ENCODE results near the gene CCR2.
A peak's percentile ranks its signal among the peaks of the same experiment; 100 is the strongest.

CCR2 gene

DNA sequence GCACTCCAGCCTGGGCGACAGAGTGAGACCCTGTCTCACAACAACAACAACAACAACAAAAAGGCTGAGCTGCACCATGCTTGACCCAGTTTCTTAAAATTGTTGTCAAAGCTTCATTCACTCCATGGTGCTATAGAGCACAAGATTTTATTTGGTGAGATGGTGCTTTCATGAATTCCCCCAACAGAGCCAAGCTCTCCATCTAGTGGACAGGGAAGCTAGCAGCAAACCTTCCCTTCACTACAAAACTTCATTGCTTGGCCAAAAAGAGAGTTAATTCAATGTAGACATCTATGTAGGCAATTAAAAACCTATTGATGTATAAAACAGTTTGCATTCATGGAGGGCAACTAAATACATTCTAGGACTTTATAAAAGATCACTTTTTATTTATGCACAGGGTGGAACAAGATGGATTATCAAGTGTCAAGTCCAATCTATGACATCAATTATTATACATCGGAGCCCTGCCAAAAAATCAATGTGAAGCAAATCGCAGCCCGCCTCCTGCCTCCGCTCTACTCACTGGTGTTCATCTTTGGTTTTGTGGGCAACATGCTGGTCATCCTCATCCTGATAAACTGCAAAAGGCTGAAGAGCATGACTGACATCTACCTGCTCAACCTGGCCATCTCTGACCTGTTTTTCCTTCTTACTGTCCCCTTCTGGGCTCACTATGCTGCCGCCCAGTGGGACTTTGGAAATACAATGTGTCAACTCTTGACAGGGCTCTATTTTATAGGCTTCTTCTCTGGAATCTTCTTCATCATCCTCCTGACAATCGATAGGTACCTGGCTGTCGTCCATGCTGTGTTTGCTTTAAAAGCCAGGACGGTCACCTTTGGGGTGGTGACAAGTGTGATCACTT is 18.8 kb downstream of the CCR2 start:
- DNase-seq (ENCODE audit: low spot score): peak; percentile 8
- TF ChIP-seq, protein P1, sequence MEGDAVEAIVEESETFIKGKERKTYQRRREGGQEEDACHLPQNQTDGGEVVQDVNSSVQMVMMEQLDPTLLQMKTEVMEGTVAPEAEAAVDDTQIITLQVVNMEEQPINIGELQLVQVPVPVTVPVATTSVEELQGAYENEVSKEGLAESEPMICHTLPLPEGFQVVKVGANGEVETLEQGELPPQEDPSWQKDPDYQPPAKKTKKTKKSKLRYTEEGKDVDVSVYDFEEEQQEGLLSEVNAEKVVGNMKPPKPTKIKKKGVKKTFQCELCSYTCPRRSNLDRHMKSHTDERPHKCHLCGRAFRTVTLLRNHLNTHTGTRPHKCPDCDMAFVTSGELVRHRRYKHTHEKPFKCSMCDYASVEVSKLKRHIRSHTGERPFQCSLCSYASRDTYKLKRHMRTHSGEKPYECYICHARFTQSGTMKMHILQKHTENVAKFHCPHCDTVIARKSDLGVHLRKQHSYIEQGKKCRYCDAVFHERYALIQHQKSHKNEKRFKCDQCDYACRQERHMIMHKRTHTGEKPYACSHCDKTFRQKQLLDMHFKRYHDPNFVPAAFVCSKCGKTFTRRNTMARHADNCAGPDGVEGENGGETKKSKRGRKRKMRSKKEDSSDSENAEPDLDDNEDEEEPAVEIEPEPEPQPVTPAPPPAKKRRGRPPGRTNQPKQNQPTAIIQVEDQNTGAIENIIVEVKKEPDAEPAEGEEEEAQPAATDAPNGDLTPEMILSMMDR (conservative IDR thresholded peaks at IDR 0.05; ENCODE audit: low read depth): peak; percentile 41
- ChIA-PET CTCF (interaction anchor here (0.6 to 1.1 kb wide), 3 partner anchors 27 to 1146 kb away, joined by 3 read pairs; no protein-coding TSS in a partner anchor), POLR2A (ENCODE audit: low non-redundant PET) (no interaction called here)
- H3K27ac ChIP-seq: no peak overlapping the region

DNA sequence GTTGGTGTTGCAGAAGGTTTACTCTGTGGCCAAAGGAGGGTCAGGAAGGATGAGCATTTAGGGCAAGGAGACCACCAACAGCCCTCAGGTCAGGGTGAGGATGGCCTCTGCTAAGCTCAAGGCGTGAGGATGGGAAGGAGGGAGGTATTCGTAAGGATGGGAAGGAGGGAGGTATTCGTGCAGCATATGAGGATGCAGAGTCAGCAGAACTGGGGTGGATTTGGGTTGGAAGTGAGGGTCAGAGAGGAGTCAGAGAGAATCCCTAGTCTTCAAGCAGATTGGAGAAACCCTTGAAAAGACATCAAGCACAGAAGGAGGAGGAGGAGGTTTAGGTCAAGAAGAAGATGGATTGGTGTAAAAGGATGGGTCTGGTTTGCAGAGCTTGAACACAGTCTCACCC is 20.8 kb downstream of the CCR2 start:
- CTCF ChIA-PET: no interaction called here
- no peak overlapping the region for H3K27ac ChIP-seq
- no peak for DNase-seq (ENCODE audit: low spot score)
- POLR2A ChIA-PET (ENCODE audit: low non-redundant PET): no interaction called here
- TF ChIP-seq, protein P1 (conservative IDR thresholded peaks at IDR 0.05; ENCODE audit: low read depth): no peak

DNA sequence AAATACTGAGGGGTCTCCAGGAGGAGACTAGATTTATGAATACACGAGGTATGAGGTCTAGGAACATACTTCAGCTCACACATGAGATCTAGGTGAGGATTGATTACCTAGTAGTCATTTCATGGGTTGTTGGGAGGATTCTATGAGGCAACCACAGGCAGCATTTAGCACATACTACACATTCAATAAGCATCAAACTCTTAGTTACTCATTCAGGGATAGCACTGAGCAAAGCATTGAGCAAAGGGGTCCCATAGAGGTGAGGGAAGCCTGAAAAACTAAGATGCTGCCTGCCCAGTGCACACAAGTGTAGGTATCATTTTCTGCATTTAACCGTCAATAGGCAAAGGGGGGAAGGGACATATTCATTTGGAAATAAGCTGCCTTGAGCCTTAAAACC is 21.3 kb downstream of the CCR2 start:
- H3K27ac ChIP-seq: no peak overlapping the region
- no peak for DNase-seq (ENCODE audit: low spot score)
- TF ChIP-seq, protein P1 (conservative IDR thresholded peaks at IDR 0.05; ENCODE audit: low read depth): no peak
- ChIA-PET POLR2A (ENCODE audit: low non-redundant PET) (no interaction called here), CTCF (no interaction called here)

DNA sequence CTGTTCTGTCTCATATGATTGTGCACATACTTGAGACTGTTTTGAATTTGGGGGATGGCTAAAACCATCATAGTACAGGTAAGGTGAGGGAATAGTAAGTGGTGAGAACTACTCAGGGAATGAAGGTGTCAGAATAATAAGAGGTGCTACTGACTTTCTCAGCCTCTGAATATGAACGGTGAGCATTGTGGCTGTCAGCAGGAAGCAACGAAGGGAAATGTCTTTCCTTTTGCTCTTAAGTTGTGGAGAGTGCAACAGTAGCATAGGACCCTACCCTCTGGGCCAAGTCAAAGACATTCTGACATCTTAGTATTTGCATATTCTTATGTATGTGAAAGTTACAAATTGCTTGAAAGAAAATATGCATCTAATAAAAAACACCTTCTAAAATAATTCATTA is 21.9 kb downstream of the CCR2 start:
- ChIA-PET CTCF (no interaction called here), POLR2A (ENCODE audit: low non-redundant PET) (no interaction called here)
- DNase-seq (ENCODE audit: low spot score): no peak
- TF ChIP-seq, protein P1 (conservative IDR thresholded peaks at IDR 0.05; ENCODE audit: low read depth): no peak
- no peak overlapping the region for H3K27ac ChIP-seq

DNA sequence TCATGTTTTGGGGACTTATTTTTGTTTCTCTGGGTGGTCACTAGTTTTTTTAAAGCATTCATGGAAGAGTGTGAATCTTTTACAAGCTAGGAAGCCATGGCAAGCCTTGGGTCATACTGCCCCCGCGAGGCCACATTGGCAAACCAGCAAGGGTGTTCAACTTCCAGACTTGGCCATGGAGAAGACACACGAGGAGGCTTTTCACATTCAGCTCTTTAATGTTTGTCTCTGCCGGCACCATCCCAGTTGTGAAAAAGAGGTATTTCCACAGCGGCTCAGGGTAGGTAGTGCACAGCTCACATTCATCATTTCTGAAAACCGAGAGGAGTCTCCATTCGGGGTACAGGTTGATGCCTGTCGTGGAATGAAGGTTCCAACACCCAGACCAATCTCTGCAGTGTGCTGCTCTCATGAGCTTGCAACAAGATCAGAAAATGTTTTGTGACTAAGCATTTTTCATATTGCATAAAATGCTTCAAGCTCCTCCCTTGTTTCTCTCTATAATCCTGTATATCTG is 24.6 kb downstream of the CCR2 start:
- TF ChIP-seq, protein P1 (conservative IDR thresholded peaks at IDR 0.05; ENCODE audit: low read depth): peak; percentile 70
- CTCF ChIA-PET: interaction anchor here (0.7 to 0.9 kb wide), 5 partner anchors 12 to 449 kb away, joined by 3 to 4 read pairs (median 3); no protein-coding TSS in a partner anchor
- H3K27ac ChIP-seq: peak overlapping the region; percentile 38; the same call in 1 of the 2 replicates
- peak; percentile 27 for DNase-seq (ENCODE audit: low spot score)
- POLR2A ChIA-PET (ENCODE audit: low non-redundant PET): no interaction called here

DNA sequence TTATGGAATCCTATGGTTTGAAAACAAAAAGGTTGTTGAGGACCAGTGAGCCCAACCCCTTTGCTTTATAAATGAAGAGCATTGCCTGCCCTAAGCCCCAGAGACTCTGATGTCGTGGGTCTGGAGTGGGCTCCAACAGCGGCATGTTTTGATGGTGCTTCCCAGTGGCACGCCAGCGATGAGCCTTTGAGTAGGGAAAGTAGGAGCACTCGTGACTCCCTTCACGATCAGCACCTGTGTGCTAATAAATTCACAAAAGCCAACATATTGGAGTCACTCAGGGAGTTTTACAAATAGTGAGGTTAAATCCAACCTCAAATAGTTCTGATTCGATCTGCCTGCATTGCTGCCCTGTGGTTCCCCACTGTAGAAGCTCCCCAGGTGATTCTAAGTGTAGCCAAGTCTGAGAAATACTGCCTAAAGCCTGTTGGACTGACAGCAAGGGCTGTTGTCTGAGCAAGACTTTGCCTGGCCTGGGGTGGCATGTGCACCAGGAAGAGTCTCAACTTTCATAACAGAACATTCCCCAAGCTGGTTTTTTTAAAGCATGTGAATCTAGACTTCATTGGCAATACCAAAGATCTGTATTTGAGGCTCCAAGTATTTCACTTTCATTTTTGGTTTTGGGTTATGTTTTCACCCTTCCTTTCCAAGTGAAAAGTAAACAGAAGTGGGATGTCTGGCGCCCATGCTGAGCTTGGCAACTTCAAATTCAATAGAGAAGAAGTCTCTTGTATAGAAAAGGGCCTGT is 26.7 kb downstream of the CCR2 start:
- H3K27ac ChIP-seq: peak overlapping the region; percentile 61
- TF ChIP-seq, protein P1 (conservative IDR thresholded peaks at IDR 0.05; ENCODE audit: low read depth): no peak
- DNase-seq (ENCODE audit: low spot score): no peak
- ChIA-PET CTCF (no interaction called here), POLR2A (ENCODE audit: low non-redundant PET) (no interaction called here)
